Stimulated activated CD8-positive, alpha-beta memory T cell treated with anti-CD3 and anti-CD28 coated beads, Interleukin-12 subunit alpha, Interleukin-12 subunit beta, amount 100 ng/mL, for 24 hours (primary cell): ENCODE results near the gene PKMYT1.

Experiments
- DNase-seq: peaks from one replicate; pipeline ENCODE4 v3.0.0-alpha.2; 2020; ENCODE audit errors: extremely low read depth

PKMYT1 gene

GRCh38 chr16:2973605-2974318, 6.5 kb downstream of the PKMYT1 start:
- no peak for DNase-seq

- no peak for DNase-seq
Observed at GRCh38 chr16:2973093-2973492, 7.2 kb downstream of the PKMYT1 start.

- DNase-seq: no peak
Observed at GRCh38 chr16:2971985-2972784, 8.1 kb downstream of the PKMYT1 start.

- no peak for DNase-seq
Observed at GRCh38 chr16:2971134-2971984, 8.9 kb downstream of the PKMYT1 start.

GRCh38 chr16:2970563-2970962, 9.7 kb downstream of the PKMYT1 start:
- DNase-seq: no peak

- peak; percentile 49 for DNase-seq
Observed at GRCh38 chr16:2969545-2970521, 10.4 kb downstream of the PKMYT1 start.

- DNase-seq: peak; percentile 49
Observed at GRCh38 chr16:2968738-2969544, 11.3 kb downstream of the PKMYT1 start, which contains the start of gene PAQR4. Gene PAQR4 (plus strand): TSS chr16:2969348. CDS start chr16:2969675, 327 bp downstream.

GRCh38 chr16:2968368-2968737, 11.9 kb downstream of the PKMYT1 start:
- no peak for DNase-seq

- no peak for DNase-seq
Observed at GRCh38 chr16:2967721-2968161, 12.5 kb downstream of the PKMYT1 start.

GRCh38 chr16:2967211-2967631, 13.0 kb downstream of the PKMYT1 start:
- no peak for DNase-seq

- no peak for DNase-seq
Observed at GRCh38 chr16:2966808-2967191, 13.4 kb downstream of the PKMYT1 start.

GRCh38 chr16:2966043-2966807, 14.0 kb downstream of the PKMYT1 start:
- DNase-seq: no peak

- no peak for DNase-seq
Observed at GRCh38 chr16:2964475-2965336, 15.5 kb downstream of the PKMYT1 start.

GRCh38 chr16:2963723-2964474, 16.3 kb downstream of the PKMYT1 start, which contains the start of gene KREMEN2:
Gene KREMEN2 (plus strand): TSS chr16:2964275. CDS start chr16:2964521, 246 bp downstream.
- DNase-seq: no peak

GRCh38 chr16:2963074-2963722, 17.0 kb downstream of the PKMYT1 start:
- no peak for DNase-seq

GRCh38 chr16:2962334-2963073, 17.7 kb downstream of the PKMYT1 start:
- DNase-seq: no peak
